Measurements from ENCODE around the gene SLAMF1. TPM values are rescaled to one million over a fixed set of nuclear protein-coding genes. Genes with fewer than 3 reads are reported as not detected.
A peak's percentile ranks its signal among the peaks of the same experiment; 100 is the strongest.
"Not testable (repeated sequence)": the region's sequence is repeated elsewhere in the genome, so short reads cannot be mapped to it uniquely, and the experiment has no call there.

SLAMF1 gene, protein sequence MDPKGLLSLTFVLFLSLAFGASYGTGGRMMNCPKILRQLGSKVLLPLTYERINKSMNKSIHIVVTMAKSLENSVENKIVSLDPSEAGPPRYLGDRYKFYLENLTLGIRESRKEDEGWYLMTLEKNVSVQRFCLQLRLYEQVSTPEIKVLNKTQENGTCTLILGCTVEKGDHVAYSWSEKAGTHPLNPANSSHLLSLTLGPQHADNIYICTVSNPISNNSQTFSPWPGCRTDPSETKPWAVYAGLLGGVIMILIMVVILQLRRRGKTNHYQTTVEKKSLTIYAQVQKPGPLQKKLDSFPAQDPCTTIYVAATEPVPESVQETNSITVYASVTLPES
- total RNA-seq: 100 to 1,000 TPM; 101 to 112 TPM

DNA sequence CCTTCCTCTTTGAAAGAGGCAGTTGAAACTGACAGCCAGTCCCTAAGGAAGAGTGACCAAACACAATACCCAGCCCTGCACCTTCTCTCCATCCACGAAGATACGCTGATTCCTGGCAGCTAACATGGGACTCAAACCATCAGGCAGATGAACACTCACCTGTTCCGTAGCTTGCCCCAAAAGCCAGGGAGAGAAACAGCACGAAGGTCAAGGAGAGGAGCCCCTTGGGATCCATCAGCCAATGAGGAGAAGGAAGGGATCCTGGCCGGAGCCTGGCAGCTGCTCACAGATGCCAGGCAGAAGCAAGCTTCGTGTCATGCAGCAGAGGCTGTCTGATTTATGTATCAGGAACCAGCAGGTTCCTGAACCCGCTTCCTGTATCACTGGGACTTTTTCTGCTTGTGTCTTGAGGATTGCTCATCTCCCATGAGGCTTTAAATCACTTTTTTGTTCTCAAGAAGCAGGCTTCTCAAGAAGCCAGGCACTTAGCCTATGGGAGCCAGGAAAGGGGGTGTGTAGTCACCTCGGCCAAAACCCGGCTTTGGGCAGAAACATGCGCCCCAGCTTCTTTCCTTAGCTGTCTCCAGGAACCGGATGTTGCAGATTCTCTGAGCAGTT, at the start of gene SLAMF1:
TSS of gene SLAMF1 (minus strand) at position 334 of the 618 bp plus-strand sequence. CDS start at position 235, 99 bp downstream.
- CTCF ChIA-PET: interaction anchor here (1.1 to 4.2 kb wide), 13 partner anchors 9 to 535 kb away, joined by 3 to 20 read pairs (median 5); no protein-coding TSS in a partner anchor
- Mint-ChIP-seq H3K27ac (peak within 1 kb of the TSS; percentile 99), H3K4me1 (ENCODE audit: low read depth) (peaks cover 49% of the 10 kb centered on the region), H3K27me3 (ENCODE audit: low read depth) (no peaks in the 10 kb centered on the region), H3K36me3 (ENCODE audit: low read depth) (peaks cover 51% of the 10 kb centered on the region), H3K9me3 (no peaks in the 10 kb centered on the region), H3K4me3 (peak within 1 kb of the TSS; percentile 99)
- intact Hi-C loops (cut with micrococcal nuclease): loop anchor here (1.0 to 2.0 kb wide), 5 partner anchors 9 to 26 kb away; no protein-coding TSS in a partner anchor
- peak; percentile 84 for DNase-seq

DNA sequence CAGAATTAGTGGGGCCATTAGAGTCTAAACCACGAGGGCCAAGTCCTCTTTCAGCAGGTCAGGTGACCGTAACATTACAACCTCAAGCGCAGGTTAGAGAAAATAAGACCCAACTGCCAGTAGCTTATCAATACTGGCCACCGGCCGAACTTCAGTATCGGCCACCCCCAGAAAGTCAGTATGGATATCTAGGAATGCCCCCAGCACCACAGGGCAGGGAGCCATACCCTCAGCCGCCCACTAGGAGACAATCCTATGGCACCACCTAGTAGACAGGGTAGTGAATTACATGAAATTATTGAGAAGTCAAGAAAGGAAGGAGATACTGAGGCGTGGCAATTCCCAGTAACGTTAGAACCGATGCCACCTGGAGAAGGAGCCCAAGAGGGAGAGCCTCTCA, 45.5 kb upstream of the SLAMF1 start:
- H3K27me3 Mint-ChIP-seq (ENCODE audit: low read depth); H3K4me3 Mint-ChIP-seq; DNase-seq; H3K9me3 Mint-ChIP-seq: not testable (repeated sequence)
- CTCF ChIA-PET: interaction anchor here (0.6 to 2.1 kb wide), 7 partner anchors 10 to 179 kb away, joined by 3 to 8 read pairs (median 4); no protein-coding TSS in a partner anchor
- H3K27ac Mint-ChIP-seq: peak overlapping the region; percentile 62
- H3K36me3 Mint-ChIP-seq (ENCODE audit: low read depth): peaks cover 47% of the 10 kb centered on the region
- peaks cover 82% of the 10 kb centered on the region for H3K4me1 Mint-ChIP-seq (ENCODE audit: low read depth)
- intact Hi-C loops (cut with micrococcal nuclease): loop anchor here (1.0 kb wide), 1 partner anchor 9 kb away; no protein-coding TSS in a partner anchor

DNA sequence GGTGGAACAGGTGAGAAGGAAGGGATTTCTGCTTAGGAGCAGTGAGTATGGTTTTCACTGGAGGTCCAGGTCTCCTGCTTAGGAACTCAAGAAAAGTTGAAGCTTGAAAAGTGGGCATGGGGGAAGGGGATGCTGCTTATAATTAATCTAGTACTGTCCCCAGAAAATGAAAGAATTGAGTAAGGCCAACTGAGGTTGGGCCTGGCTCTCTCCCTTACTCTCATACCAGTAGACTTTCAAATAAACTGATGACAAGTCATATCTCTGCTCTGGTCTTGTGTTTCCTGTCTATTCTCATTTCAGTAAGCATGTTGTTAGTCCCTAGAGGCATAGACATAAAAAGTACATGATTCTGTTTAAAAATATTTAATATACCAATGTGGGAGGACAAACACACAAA, 38.4 kb upstream of the SLAMF1 start:
- Mint-ChIP-seq H3K4me1 (ENCODE audit: low read depth) (peaks cover 91% of the 10 kb centered on the region), H3K9me3 (no peaks in the 10 kb centered on the region), H3K27me3 (ENCODE audit: low read depth) (no peaks in the 10 kb centered on the region), H3K27ac (peak overlapping the region; percentile 95), H3K4me3 (peak overlapping the region; percentile 35), H3K36me3 (ENCODE audit: low read depth) (peaks cover 81% of the 10 kb centered on the region)
- peak; percentile 65 for DNase-seq
- intact Hi-C loops (cut with micrococcal nuclease): loop anchor here (10.0 kb wide), 1 partner anchor 760 kb away; the partner anchor contains the start of gene TAGLN2
- CTCF ChIA-PET: interaction anchor here (0.8 to 9.3 kb wide), 6 partner anchors 10 to 305 kb away, joined by 3 to 84 read pairs (median 14); no protein-coding TSS in a partner anchor

DNA sequence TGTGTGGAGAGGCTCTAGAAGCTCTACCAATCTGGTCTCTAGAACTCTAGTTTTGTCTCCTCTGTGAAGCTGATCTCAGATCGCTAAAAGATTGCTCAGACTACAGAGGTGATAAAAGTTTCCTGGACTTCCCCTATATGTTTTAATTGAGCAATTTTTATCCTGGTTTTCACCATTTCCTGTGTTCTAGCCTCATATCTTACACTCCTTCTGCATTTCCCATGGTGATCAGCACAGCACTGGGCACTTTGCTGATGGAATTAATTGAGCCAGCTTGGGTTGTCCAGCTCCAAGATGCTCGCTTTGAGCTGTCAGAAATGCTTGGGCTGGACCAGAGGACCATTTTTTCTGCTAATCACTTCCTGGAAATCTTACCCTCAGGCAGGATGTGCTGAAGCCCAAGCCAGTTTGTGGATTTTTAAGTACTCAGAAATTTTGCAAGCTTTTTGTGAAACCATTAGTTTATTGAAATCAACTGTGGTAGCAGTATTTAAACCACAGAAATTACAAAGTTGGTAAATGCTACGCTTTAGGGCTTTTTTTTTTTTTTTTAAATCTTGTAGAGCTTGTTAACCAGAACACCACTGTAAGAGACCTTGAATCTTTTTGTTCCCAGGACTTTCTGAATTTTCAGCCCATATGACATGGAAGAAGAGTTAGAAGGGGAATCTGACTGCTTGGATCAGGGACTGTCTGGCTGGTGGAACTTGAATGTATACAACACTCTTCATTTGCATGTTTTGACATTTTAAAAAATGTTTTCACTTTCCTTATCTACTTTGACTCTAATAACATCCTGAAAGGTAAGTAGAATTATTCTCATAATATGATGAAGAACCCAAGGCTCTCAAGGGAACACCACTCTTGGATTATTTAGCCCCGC, 36.4 kb upstream of the SLAMF1 start:
- H3K27me3 Mint-ChIP-seq (ENCODE audit: low read depth): no peaks in the 10 kb centered on the region
- CTCF ChIA-PET: interaction anchor here (0.5 to 9.3 kb wide), 16 partner anchors 9 to 446 kb away, joined by 3 to 84 read pairs (median 4); partner anchors contain the start of genes CD48 and SLAMF1

DNA sequence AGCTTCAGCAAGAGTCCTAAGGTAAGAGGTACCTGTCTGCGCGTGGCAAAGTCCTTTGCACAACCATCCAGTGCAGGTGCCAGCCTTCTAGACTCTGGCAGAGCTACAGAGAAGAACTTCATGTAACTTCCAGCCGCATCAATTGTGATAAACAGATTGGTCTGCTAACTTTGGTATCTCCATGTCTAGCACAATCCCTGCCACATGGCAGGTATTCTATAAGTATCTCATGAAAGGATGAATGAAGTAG, 35.0 kb upstream of the SLAMF1 start:
- Mint-ChIP-seq H3K27me3 (ENCODE audit: low read depth) (no peaks in the 10 kb centered on the region), H3K4me3 (no peak overlapping the region), H3K27ac (peak overlapping the region; percentile 95), H3K4me1 (ENCODE audit: low read depth) (peaks cover 78% of the 10 kb centered on the region), H3K9me3 (no peaks in the 10 kb centered on the region), H3K36me3 (ENCODE audit: low read depth) (peaks cover 80% of the 10 kb centered on the region)
- intact Hi-C loops (cut with micrococcal nuclease): loop anchor here (1.0 to 10.0 kb wide), 7 partner anchors 44 to 757 kb away; partner anchors contain the start of gene TAGLN2
- CTCF ChIA-PET: interaction anchor here (0.5 to 9.3 kb wide), 24 partner anchors 11 to 270 kb away, joined by 3 to 84 read pairs (median 6); partner anchors contain the start of genes CD48, LY9 and SLAMF1
- no peak for DNase-seq

More for the DNA sequence above, 36.4 kb upstream of the SLAMF1 start:
- intact Hi-C loops (cut with micrococcal nuclease): loop anchor here (1.0 to 10.0 kb wide), 9 partner anchors 8 to 758 kb away; partner anchors contain the start of gene TAGLN2
- H3K36me3 Mint-ChIP-seq (ENCODE audit: low read depth): peaks cover 77% of the 10 kb centered on the region
- H3K9me3 Mint-ChIP-seq: no peaks in the 10 kb centered on the region
- DNase-seq: peak; percentile 49
- H3K27ac Mint-ChIP-seq: peak overlapping the region; percentile 95
- H3K4me3 Mint-ChIP-seq: peak overlapping the region; percentile 49
- peaks cover 78% of the 10 kb centered on the region for H3K4me1 Mint-ChIP-seq (ENCODE audit: low read depth)

DNA sequence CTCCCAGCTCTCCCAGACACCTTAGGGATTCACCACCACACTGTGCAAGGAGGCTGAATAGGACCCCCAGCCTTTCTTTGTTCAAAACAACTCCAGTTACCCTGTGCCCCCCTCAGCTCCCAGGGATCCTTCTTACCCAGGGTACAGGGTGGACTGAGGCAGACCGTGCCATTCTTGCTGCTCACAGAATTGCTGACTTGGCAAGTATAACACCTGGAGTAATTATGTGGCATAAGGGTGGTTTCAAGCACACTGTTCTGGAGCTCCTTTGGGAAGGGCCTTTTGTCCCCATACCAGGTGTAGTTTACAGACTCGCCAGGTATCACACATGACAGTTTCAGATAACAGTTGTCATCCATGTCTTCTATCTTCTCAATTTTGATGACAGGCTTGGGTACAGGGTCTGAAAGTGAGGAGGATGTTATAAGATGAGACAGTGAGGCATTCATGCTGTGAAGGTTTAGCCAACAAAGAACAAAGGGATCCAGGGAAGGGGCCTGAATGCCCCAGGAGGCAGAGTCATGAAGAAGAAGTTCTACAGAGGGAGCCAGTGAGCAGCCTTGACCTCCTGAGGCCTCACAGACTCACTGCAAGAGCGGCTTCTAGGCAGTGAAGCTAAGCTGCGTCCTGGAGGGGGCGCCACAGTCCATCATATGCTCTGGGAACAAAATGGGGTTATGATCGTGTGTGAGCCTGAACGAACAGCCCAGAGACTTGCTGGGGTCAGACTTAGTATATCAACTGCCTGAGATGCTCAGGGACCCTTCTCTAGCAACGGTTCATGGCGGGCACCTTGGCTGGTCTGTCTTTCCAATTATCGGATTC, 34.4 kb upstream of the SLAMF1 start:
- H3K27ac Mint-ChIP-seq: peak overlapping the region; percentile 95
- peak; percentile 96 for DNase-seq
- no peaks in the 10 kb centered on the region for H3K9me3 Mint-ChIP-seq
- peaks cover 77% of the 10 kb centered on the region for H3K36me3 Mint-ChIP-seq (ENCODE audit: low read depth)
- H3K27me3 Mint-ChIP-seq (ENCODE audit: low read depth): no peaks in the 10 kb centered on the region
- intact Hi-C loops (cut with micrococcal nuclease): loop anchor here (1.0 to 10.0 kb wide), 6 partner anchors 45 to 756 kb away; partner anchors contain the start of gene TAGLN2
- CTCF ChIA-PET: interaction anchor here (0.5 to 9.3 kb wide), 35 partner anchors 11 to 270 kb away, joined by 3 to 84 read pairs (median 4); partner anchors contain the start of genes CD48, ITLN1, LY9 and SLAMF1
- no peak overlapping the region for H3K4me3 Mint-ChIP-seq
- H3K4me1 Mint-ChIP-seq (ENCODE audit: low read depth): peaks cover 77% of the 10 kb centered on the region

DNA sequence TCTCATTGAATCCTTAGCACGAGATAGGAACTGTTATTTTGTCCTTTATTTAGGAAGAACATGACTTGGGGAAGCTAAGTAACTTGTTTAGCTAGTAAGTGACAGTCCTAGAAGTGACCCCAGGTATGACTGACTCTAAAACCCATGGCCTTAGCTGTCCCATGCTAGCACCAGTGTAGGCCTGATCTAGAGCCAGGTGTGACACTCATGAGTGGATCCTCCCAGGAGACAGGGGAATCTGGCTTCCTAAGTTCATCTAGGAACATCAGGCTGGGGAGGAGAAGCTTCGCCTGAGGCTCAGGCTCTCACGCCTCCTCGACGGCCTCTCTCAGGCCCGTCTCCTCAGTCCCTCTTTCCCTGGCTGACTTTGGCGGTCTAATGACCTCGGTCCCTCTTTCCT, 33.6 kb upstream of the SLAMF1 start:
- Mint-ChIP-seq H3K4me1 (ENCODE audit: low read depth) (peaks cover 77% of the 10 kb centered on the region), H3K27ac (peak overlapping the region; percentile 95), H3K36me3 (ENCODE audit: low read depth) (peaks cover 82% of the 10 kb centered on the region), H3K4me3 (no peak overlapping the region), H3K9me3 (no peaks in the 10 kb centered on the region), H3K27me3 (ENCODE audit: low read depth) (no peaks in the 10 kb centered on the region)
- intact Hi-C loops (cut with micrococcal nuclease): loop anchor here (5.0 to 10.0 kb wide), 2 partner anchors 197 to 756 kb away; partner anchors contain the start of gene TAGLN2
- DNase-seq: no peak
- CTCF ChIA-PET: interaction anchor here (0.6 to 9.3 kb wide), 22 partner anchors 12 to 271 kb away, joined by 3 to 84 read pairs (median 7); partner anchors contain the start of genes CD48 and SLAMF1

DNA sequence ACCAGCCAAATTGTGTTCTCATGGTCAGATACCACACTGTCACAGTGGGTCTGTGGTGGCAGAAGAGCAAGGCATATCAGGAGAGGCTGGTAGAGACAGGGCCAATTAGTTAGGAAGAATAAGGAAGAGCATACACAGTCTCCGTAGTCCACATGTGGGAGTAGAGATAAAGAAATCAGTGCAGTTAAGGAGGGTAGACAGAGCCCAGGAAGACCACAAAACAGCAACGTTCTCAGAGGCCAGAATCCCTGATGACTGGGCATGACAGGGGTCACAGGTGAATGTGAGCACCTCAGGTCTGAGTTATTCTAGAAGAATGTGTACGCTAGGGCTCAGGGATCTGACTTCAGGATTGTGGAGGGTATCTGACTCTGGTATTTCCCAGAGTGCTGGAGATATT, 33.0 kb upstream of the SLAMF1 start:
- peaks cover 78% of the 10 kb centered on the region for H3K36me3 Mint-ChIP-seq (ENCODE audit: low read depth)
- H3K27ac Mint-ChIP-seq: peak overlapping the region; percentile 76
- CTCF ChIA-PET: interaction anchor here (1.4 to 9.3 kb wide), 13 partner anchors 23 to 272 kb away, joined by 3 to 84 read pairs (median 10); partner anchors contain the start of gene CD48
- no peak for DNase-seq
- H3K4me3 Mint-ChIP-seq: no peak overlapping the region
- no peaks in the 10 kb centered on the region for H3K27me3 Mint-ChIP-seq (ENCODE audit: low read depth)
- H3K4me1 Mint-ChIP-seq (ENCODE audit: low read depth): peaks cover 72% of the 10 kb centered on the region
- intact Hi-C loops (cut with micrococcal nuclease): loop anchor here (5.0 to 10.0 kb wide), 3 partner anchors 197 to 1665 kb away; partner anchors contain the start of gene TAGLN2
- no peaks in the 10 kb centered on the region for H3K9me3 Mint-ChIP-seq

DNA sequence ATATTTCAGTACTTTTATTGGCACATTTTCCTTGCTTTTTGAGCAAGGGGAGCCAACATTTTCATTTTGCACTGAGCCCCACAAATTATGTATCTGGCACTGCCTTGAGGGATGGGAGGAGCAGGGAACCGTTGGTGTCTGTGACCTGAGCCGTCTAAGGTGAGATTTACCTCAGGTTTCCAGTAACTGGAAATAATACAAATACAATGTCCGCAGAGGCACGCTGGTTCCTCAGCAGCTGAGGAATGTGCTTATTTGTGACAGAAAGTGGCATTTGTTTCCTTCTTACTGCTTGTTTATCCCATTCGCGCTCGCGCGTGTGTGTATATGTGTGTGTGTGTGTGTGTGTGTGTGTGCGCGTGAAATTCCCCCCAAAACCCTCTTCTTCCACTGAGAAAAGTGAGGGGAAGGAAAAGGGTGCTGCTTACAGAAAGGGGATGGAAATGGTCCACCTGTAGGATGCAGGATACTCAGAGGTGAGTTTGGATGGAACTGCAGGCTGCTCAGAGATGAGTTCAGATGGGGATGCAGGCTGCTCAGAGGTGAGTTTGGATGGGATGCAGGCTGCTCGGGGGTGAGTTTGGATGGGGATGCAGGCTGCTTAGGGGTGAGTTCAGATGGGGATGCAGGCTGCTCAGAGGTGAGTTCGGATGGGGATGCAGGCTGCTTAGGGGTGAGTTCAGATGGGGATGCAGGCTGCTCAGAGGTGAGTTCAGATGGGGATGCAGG, 30.2 kb upstream of the SLAMF1 start:
- H3K9me3 Mint-ChIP-seq: no peaks in the 10 kb centered on the region
- peak overlapping the region; percentile 78 for H3K27ac Mint-ChIP-seq
- no peak for DNase-seq
- H3K4me1 Mint-ChIP-seq (ENCODE audit: low read depth): peaks cover 44% of the 10 kb centered on the region
- H3K27me3 Mint-ChIP-seq (ENCODE audit: low read depth): no peaks in the 10 kb centered on the region
- intact Hi-C loops (cut with micrococcal nuclease): loop anchor here (10.0 kb wide), 1 partner anchor 1662 kb away; no protein-coding TSS in a partner anchor
- H3K4me3 Mint-ChIP-seq: peak overlapping the region; percentile 28
- peaks cover 53% of the 10 kb centered on the region for H3K36me3 Mint-ChIP-seq (ENCODE audit: low read depth)
- CTCF ChIA-PET: interaction anchor here (1.2 kb wide), 1 partner anchor 92 kb away, joined by 3 read pairs; no protein-coding TSS in a partner anchor

All from activated naive CD4-positive, alpha-beta T cell treated with anti-CD3 and anti-CD28 coated beads for 36 hours (primary cell).